AG10803 (cell line): ENCODE data around the gene TMEM39B.
"Not testable (repeated sequence)": the region's sequence is repeated elsewhere in the genome, so short reads cannot be mapped to it uniquely, and the experiment has no call there.

Experiments used
- DNase-seq: peaks from one replicate; pipeline ENCODE4 v3.0.0; 2010; ENCODE audit warnings: low read depth
- H3K4me3 ChIP-seq: 2 replicates; pipeline ENCODE4 v1.5.1; 2011; ENCODE audit warnings: mild to moderate bottlenecking, low read length, control low read depth
- CTCF ChIP-seq: conservative IDR thresholded peaks from 2 replicates; pipeline ENCODE4 v1.5.1; 2011; ENCODE audit warnings: mild to moderate bottlenecking, low read length, control low read depth, inconsistent platforms

TMEM39B gene

GRCh38 chr1:32082022-32082421, 9.3 kb downstream of the TMEM39B start:
- H3K4me3 ChIP-seq, result no peak overlapping the region
- no peak for DNase-seq
- TF ChIP-seq CTCF, result no peak

GRCh38 chr1:32086381-32086780, 13.6 kb downstream of the TMEM39B start:
- not testable (repeated sequence) for DNase-seq, H3K4me3 ChIP-seq

- DNase-seq, result no peak
- H3K4me3 ChIP-seq, result no peak overlapping the region
- no peak for TF ChIP-seq CTCF
These were observed 18.4 kb downstream of the TMEM39B start for GRCh38 chr1:32091176-32091575.

GRCh38 chr1:32091591-32091990, 18.9 kb downstream of the TMEM39B start:
- no peak overlapping the region for H3K4me3 ChIP-seq
- no peak for TF ChIP-seq CTCF
- no peak for DNase-seq

- no peak for TF ChIP-seq CTCF
- DNase-seq, result no peak
- no peak overlapping the region for H3K4me3 ChIP-seq
These were observed 22.2 kb downstream of the TMEM39B start for GRCh38 chr1:32094746-32095521.

- H3K4me3 ChIP-seq, result no peak overlapping the region
- TF ChIP-seq CTCF, result no peak
- no peak for DNase-seq
These were observed 26.7 kb downstream of the TMEM39B start for GRCh38 chr1:32099426-32099825.

GRCh38 chr1:32100359-32100758, 27.6 kb downstream of the TMEM39B start:
- DNase-seq, result no peak
- TF ChIP-seq CTCF, result no peak
- no peak overlapping the region for H3K4me3 ChIP-seq
